Lung (tissue), 12 donors: ENCODE data around the gene MIGA1. TPM values are rescaled to one million over a fixed set of nuclear protein-coding genes. Genes with fewer than 3 reads are reported as not detected.

Source experiments
- ATAC-seq: fragments of 200-7000 bp; cut with Tn5 transposase; one replicate; pipeline ENCODE4 v1.9.1; 2020; ENCODE audit warnings: moderate number of reproducible peaks; ENCODE audit not compliant: insufficient read depth, low FRiP score
- DNase-seq, 3 donors: peaks; one replicate each; pipeline ENCODE4 v3.0.0-alpha.2; 2013 to 2017
- H3K27ac ChIP-seq, 2 donors: one replicate each; pipeline ENCODE4 v1.5.1; 2013; ENCODE audit warnings: mild to moderate bottlenecking in 2 of 2, moderate library complexity in 2 of 2, control low read depth in 1 of 2, inconsistent platforms in 1 of 2, low read depth in 1 of 2, low read length in 1 of 2
- H3K27me3 ChIP-seq, 3 donors: one replicate each; pipeline ENCODE4 v1.5.1; 2013; ENCODE audit warnings: low read length in 2 of 3; ENCODE audit not compliant: control insufficient read depth in 3 of 3, insufficient read depth in 3 of 3
- H3K36me3 ChIP-seq, 4 donors: one replicate each; pipeline ENCODE4 v1.5.1; 2013; ENCODE audit warnings: low read length in 4 of 4, mild to moderate bottlenecking in 1 of 4, moderate library complexity in 1 of 4; ENCODE audit not compliant: control insufficient read depth in 4 of 4, insufficient read depth in 4 of 4
- H3K4me1 ChIP-seq, 5 donors: one replicate each; pipeline ENCODE4 v1.5.1; 2013; ENCODE audit warnings: low read length in 5 of 5, mild to moderate bottlenecking in 2 of 5, moderate library complexity in 1 of 5; ENCODE audit not compliant: control insufficient read depth in 5 of 5, insufficient read depth in 5 of 5
- H3K4me3 ChIP-seq: one replicate; pipeline ENCODE4 v1.5.1; 2013; ENCODE audit warnings: mild to moderate bottlenecking, control low read depth, moderate library complexity
- H3K9ac ChIP-seq, 2 donors: one replicate each; pipeline ENCODE4 v1.5.1; 2013; ENCODE audit warnings: low read length in 2 of 2, control low read depth in 1 of 2; ENCODE audit not compliant: insufficient read depth in 1 of 2
- H3K9me3 ChIP-seq, 4 donors: one replicate each; pipeline ENCODE4 v1.5.1; 2013; ENCODE audit warnings: low read length in 3 of 4, mild to moderate bottlenecking in 1 of 4, moderate library complexity in 1 of 4; ENCODE audit not compliant: control insufficient read depth in 4 of 4, insufficient read depth in 3 of 4
- WGBS, 2 donors: extraction: QIAGEN DNeasy Blood & Tissue Kit; methylation state at CpG; one replicate each; pipeline ENCODE4 v1.1.7; 2013; 5-methylcytosine and 5-hydroxymethylcytosine counted together
- polyA plus RNA-seq, 2 donors: library from polyadenylated mRNA; stranded (reverse); fragments of 200-250 nt; gene quantifications; one replicate each; pipeline ENCODE4 v1.2.1, GENCODE V29; 2013
- total RNA-seq, 2 donors: library from RNA; depleted of rRNA in 1 of 2; stranded (reverse); fragments of >200 nt in 1 of 2; gene quantifications; one replicate each; pipeline ENCODE4 v1.2.1, GENCODE V29; 2014 to 2021
- TF ChIP-seq, protein P1 (sequence below): IDR thresholded peaks from 2 replicates; pipeline ENCODE4 v1.5.1; 2012; ENCODE audit warnings: mild to moderate bottlenecking; ENCODE audit errors: control extremely low read depth, extremely low read depth
- donor health status: control.
- donor health status: control.
- donor health status: Bipolar disorder and iron deficiency.
- donor health status: healthy.
- donor health status: DM: yes; HTN: yes; CAD: no.

MIGA1 gene
- total and polyA plus RNA-seq, 4 donors: 2.7 to 28.2 (median 8.5) TPM

- peak within 1 kb of the TSS; percentile 67 to 98 for H3K9ac ChIP-seq
- H3K27ac ChIP-seq: peak within 1 kb of the TSS; percentile 89 to 95
- DNase-seq (peak; percentile 90 to 94 (median 91)), ATAC-seq (peak; percentile 97)
- peak within 1 kb of the TSS; percentile 100 for H3K4me3 ChIP-seq
- no peaks in the 10 kb centered on the region for H3K27me3 ChIP-seq
- no peaks in the 10 kb centered on the region for H3K9me3 ChIP-seq
- H3K4me1 ChIP-seq: peaks cover 0 to 27% (median 10%) of the 10 kb centered on the region in 5 donors
- WGBS, 2 donors: 0 to 1% methylated on average over 65 to 79 of the region's 79 CpGs
- peaks cover 0 to 8% (median 0%) of the 10 kb centered on the region in 4 donors for H3K36me3 ChIP-seq
- TF ChIP-seq, protein P1, sequence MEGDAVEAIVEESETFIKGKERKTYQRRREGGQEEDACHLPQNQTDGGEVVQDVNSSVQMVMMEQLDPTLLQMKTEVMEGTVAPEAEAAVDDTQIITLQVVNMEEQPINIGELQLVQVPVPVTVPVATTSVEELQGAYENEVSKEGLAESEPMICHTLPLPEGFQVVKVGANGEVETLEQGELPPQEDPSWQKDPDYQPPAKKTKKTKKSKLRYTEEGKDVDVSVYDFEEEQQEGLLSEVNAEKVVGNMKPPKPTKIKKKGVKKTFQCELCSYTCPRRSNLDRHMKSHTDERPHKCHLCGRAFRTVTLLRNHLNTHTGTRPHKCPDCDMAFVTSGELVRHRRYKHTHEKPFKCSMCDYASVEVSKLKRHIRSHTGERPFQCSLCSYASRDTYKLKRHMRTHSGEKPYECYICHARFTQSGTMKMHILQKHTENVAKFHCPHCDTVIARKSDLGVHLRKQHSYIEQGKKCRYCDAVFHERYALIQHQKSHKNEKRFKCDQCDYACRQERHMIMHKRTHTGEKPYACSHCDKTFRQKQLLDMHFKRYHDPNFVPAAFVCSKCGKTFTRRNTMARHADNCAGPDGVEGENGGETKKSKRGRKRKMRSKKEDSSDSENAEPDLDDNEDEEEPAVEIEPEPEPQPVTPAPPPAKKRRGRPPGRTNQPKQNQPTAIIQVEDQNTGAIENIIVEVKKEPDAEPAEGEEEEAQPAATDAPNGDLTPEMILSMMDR: no peak
These were observed 20.1 kb upstream of the MIGA1 start, which contains the start of gene USP33 for GRCh38 chr1:77759071-77760028. Gene USP33 (minus strand): TSS chr1:77759852. CDS start chr1:77741697, 18,155 bp downstream.

DNA sequence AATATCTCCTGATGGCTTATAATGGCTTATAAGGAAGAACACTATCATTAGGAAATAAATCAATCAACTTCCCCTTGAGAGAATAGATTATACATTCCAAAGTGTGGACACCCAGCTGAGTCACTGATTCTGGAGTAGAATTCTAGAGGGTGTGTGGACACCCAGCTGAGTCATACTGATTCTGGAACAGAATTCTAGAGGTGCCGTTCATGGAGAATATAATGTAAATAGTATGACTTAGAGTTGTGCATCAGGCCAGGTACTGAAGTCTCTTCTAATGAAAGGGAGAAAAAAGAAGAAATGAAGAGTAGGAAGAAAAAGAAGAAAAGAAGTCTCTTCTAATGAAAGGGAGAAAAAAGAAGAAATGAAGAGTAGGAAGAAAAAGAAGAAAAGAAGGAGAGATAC, 17.4 kb upstream of the MIGA1 start:
- Histone ChIP-seq H3K36me3 (peaks cover 0 to 8% (median 0%) of the 10 kb centered on the region in 4 donors), H3K4me1 (peaks cover 0 to 18% (median 5%) of the 10 kb centered on the region in 5 donors), H3K27ac (no peak overlapping the region), H3K9me3 (no peaks in the 10 kb centered on the region), H3K4me3 (no peak overlapping the region), H3K9ac (no peak overlapping the region), H3K27me3 (no peaks in the 10 kb centered on the region)
- ATAC-seq: no peak
- DNase-seq: no peak
- WGBS, 2 donors: 30 to 58% methylated on average over 1 of the region's 1 CpG
- TF ChIP-seq, protein P1: no peak

GRCh38 chr1:77768006-77768405, 11.4 kb upstream of the MIGA1 start:
- no peak overlapping the region for H3K9ac ChIP-seq
- TF ChIP-seq, protein P1: no peak
- no peak overlapping the region for H3K27ac ChIP-seq
- H3K9me3 ChIP-seq: no peaks in the 10 kb centered on the region
- no peaks in the 10 kb centered on the region for H3K27me3 ChIP-seq
- no peak overlapping the region for H3K4me3 ChIP-seq
- no peak for DNase-seq
- 69 to 93% methylated on average over 4 of the region's 4 CpGs for WGBS, 2 donors
- no peaks in the 10 kb centered on the region for H3K36me3 ChIP-seq
- no peaks in the 10 kb centered on the region for H3K4me1 ChIP-seq
- ATAC-seq: no peak
